GM12878 (cell line): ENCODE results near the gene DOCK1.

Source experiments
- CUX1 ChIP-seq: IDR thresholded peaks from 2 replicates; pipeline ENCODE4 v1.6.1; 2012; ENCODE audit warnings: improper control_type of control experiment, low read depth, low read length; ENCODE audit not compliant: insufficient replicate concordance
- FOXM1 ChIP-seq: IDR thresholded peaks from 2 replicates; pipeline ENCODE4 v1.6.1; 2012; ENCODE audit warnings: low read depth, mild to moderate bottlenecking, inconsistent platforms, low read length, moderate library complexity
- POLR2A ChIP-seq: IDR thresholded peaks from 2 replicates; pipeline ENCODE4 v1.6.1; 2011; ENCODE audit warnings: low read depth, mild to moderate bottlenecking, low read length
- RAD21 ChIP-seq: IDR thresholded peaks from 2 replicates; pipeline ENCODE4 v1.6.1; 2011; ENCODE audit warnings: mild to moderate bottlenecking, low read depth, low read length, moderate library complexity; ENCODE audit not compliant: insufficient read depth
- REST ChIP-seq: IDR thresholded peaks from 2 replicates; pipeline ENCODE4 v1.6.1; 2012; ENCODE audit warnings: mild to moderate bottlenecking, low read depth, low read length
- SIN3A ChIP-seq: IDR thresholded peaks from 2 replicates; pipeline ENCODE4 v1.6.1; 2012; ENCODE audit warnings: low read depth, low read length, improper control_type of control experiment
- YY1 ChIP-seq: IDR thresholded peaks from 2 replicates; pipeline ENCODE4 v1.6.1; 2011; ENCODE audit warnings: low read depth, mild to moderate bottlenecking, low read length

- TF ChIP-seq POLR2A (no peak), RAD21 (no peak), FOXM1 (no peak), CUX1 (no peak), SIN3A (no peak), REST (no peak), YY1 (no peak)
These were observed 526.3 kb downstream of the DOCK1 start for GRCh38 chr10:127431525-127431924.
